K562 (cell line): Measurements from ENCODE around the gene C1orf74. TPM values are rescaled to one million over a fixed set of nuclear protein-coding genes. Genes with fewer than 3 reads are reported as not detected.

ENCODE experiments used
- ATF2 ChIP-seq: sonication (generic); formaldehyde crosslinking; IDR thresholded peaks from 2 replicates; pipeline ENCODE4 v1.8.1; 2022; ENCODE audit warnings: missing genetic modification reagents
- CLOCK ChIP-seq: fragments of 250-450 bp; sonication (Bioruptor Pico); IDR thresholded peaks from 2 replicates; pipeline ENCODE4 v1.4.0; 2020; ENCODE audit warnings: mild to moderate bottlenecking, moderate library complexity, borderline replicate concordance
- DEAF1 ChIP-seq: fragments of 450-650 bp; formaldehyde crosslinking; IDR thresholded peaks from 2 replicates; pipeline ENCODE4 v1.4.0; 2020; ENCODE audit warnings: mild to moderate bottlenecking, moderate library complexity
- FOXA3 ChIP-seq, 2 experiments: fragments of 450-650 bp in 1 of 2; sonication (generic) in 1 of 2; formaldehyde crosslinking; IDR thresholded peaks in 1 of 2; conservative IDR thresholded peaks in 1 of 2; 2 replicates each; pipeline versions ENCODE4 v1.4.0 to v1.8.0; 2020 to 2022; ENCODE audit warnings: mild to moderate bottlenecking in 2 of 2, missing genetic modification reagents in 1 of 2
- HMGXB4 ChIP-seq: sonication (generic); formaldehyde crosslinking; IDR thresholded peaks from 2 replicates; pipeline ENCODE4 v1.8.1; 2023; ENCODE audit warnings: mild to moderate bottlenecking, missing genetic modification reagents
- PATZ1 ChIP-seq: fragments of 250-450 bp; sonication (Bioruptor Pico); IDR thresholded peaks from 2 replicates; pipeline ENCODE4 v1.5.0; 2020; ENCODE audit warnings: mild to moderate bottlenecking, borderline replicate concordance
- POLR2B ChIP-seq: fragments of 450-650 bp; IDR thresholded peaks from 2 replicates; pipeline ENCODE4 v1.6.1; 2018; ENCODE audit warnings: low read depth; ENCODE audit not compliant: partially characterized antibody
- RAD51 ChIP-seq: fragments of 450-650 bp; IDR thresholded peaks from 2 replicates; pipeline ENCODE4 v1.7.1; 2016; ENCODE audit warnings: low read depth, mild to moderate bottlenecking, borderline replicate concordance
- SMARCE1 ChIP-seq: fragments of 450-650 bp; IDR thresholded peaks from 2 replicates; pipeline ENCODE4 v1.7.1; 2016; ENCODE audit warnings: mild to moderate bottlenecking
- U2AF1 ChIP-seq: fragments of 200-400 bp; formaldehyde crosslinking; optimal IDR thresholded peaks from 2 replicates; pipeline ENCODE3; 2017; ENCODE audit warnings: mild to moderate bottlenecking, low read depth, low read length, moderate library complexity
- YBX1 ChIP-seq: fragments of 450-650 bp; IDR thresholded peaks from 2 replicates; pipeline ENCODE4 v1.7.1; 2016; ENCODE audit warnings: mild to moderate bottlenecking
- ZBTB43 ChIP-seq: sonication (generic); formaldehyde crosslinking; IDR thresholded peaks from 2 replicates; pipeline ENCODE4 v1.8.0; 2023; ENCODE audit warnings: mild to moderate bottlenecking, missing genetic modification reagents
- ZKSCAN8 ChIP-seq: fragments of 200-800 bp; sonication (Bioruptor generic); IDR thresholded peaks from 2 replicates; pipeline ENCODE4 v1.6.1; 2016; ENCODE audit warnings: missing genetic modification characterization, missing compliant biosample characterization
- ZZZ3 ChIP-seq: fragments of 450-650 bp; IDR thresholded peaks from 2 replicates; pipeline ENCODE4 v1.6.1; 2016; ENCODE audit warnings: antibody characterized with exemption, mild to moderate bottlenecking, moderate library complexity
- polyA plus RNA-seq, 8 experiments: library from polyadenylated mRNA; depleted of rRNA in 4 of 8; stranded (reverse) in 5 of 8; unstranded in 3 of 8; fragments of >200 nt; fragmentation: Nextera tagmentation in 2 of 8; fragmentation: Illumina TruSeq in 1 of 8; extraction: Ambion mirVana in 2 of 8; extraction: Trizol in 1 of 8; gene quantifications; 2 replicates each; pipeline versions ENCODE4 v1.2.1 to v1.2.3, GENCODE V29; 2011 to 2014; ENCODE audit warnings: inconsistent platforms in 1 of 8, missing spikeins in 1 of 8
- total RNA-seq, 7 experiments: library from RNA; depleted of rRNA in 6 of 7; stranded (reverse); fragments of >200 nt in 6 of 7; fragmentation: Illumina TruSeq in 2 of 7; extraction: Trizol in 2 of 7; gene quantifications; 2 replicates each; pipeline versions ENCODE4 v1.2.1 to v1.2.3, GENCODE V29; 2011 to 2021; ENCODE audit warnings: low replicate concordance in 1 of 7

The C1orf74 gene
- total and polyA plus RNA-seq, 9 of the 15 experiments (the other 6 are each of a cell fraction or from before 2014, with no cell fraction given): 4.0 to 7.6 (median 5.7) TPM

GRCh38 chr1:209827384-209828262, 43.3 kb upstream of the C1orf74 start, which contains the start of gene UTP25 (continued):
- TF ChIP-seq ZZZ3 (no peak), ZBTB43 (CRISPR knock-in tag) (peak; percentile 46; the same call in 1 of the 2 replicates), ZKSCAN8 (CRISPR knock-in tag) (no peak; the same call in 1 of the 2 replicates), ATF2 (CRISPR knock-in tag) (no peak), CLOCK (CRISPR knock-in tag) (no peak), POLR2B (peak; percentile 53), HMGXB4 (CRISPR knock-in tag) (peak; percentile 40; the same call in 1 of the 2 replicates), PATZ1 (no peak), SMARCE1 (peak; percentile 92), FOXA3 (CRISPR knock-in tag; conservative IDR thresholded peaks at IDR 0.05 in 1 of 2, IDR thresholded peaks at IDR 0.05 in 1 of 2) (no peak), YBX1 (no peak), RAD51 (peak; percentile 64; the same call in 1 of the 2 replicates), U2AF1 (no peak), DEAF1 (CRISPR knock-in tag) (peak; percentile 35; the same call in 1 of the 2 replicates)
